GM12878 (cell line): ENCODE results near the gene CCR7. TPM values are rescaled to one million over a fixed set of nuclear protein-coding genes. Genes with fewer than 3 reads are reported as not detected.

ENCODE experiments used
- ATF2 ChIP-seq: IDR thresholded peaks from 2 replicates; pipeline ENCODE4 v1.6.1; 2012; ENCODE audit warnings: low read length, inconsistent platforms
- BCL11A ChIP-seq: IDR thresholded peaks from 2 replicates; pipeline ENCODE4 v1.6.1; 2011; ENCODE audit warnings: low read depth, low read length
- BRCA1 ChIP-seq: IDR thresholded peaks from 2 replicates; pipeline ENCODE4 v1.6.1; 2011; ENCODE audit warnings: low read depth, low read length, improper control_type of control experiment
- EED ChIP-seq: sonication (generic); IDR thresholded peaks from 2 replicates; pipeline ENCODE4 v1.6.1; 2016; ENCODE audit warnings: antibody characterized with exemption, low read depth
- GABPA ChIP-seq: IDR thresholded peaks from 2 replicates; pipeline ENCODE4 v1.6.1; 2014; ENCODE audit warnings: antibody characterized with exemption, low read depth, mild to moderate bottlenecking, inconsistent platforms
- IRF3 ChIP-seq: fragments of 450-650 bp; IDR thresholded peaks from 2 replicates; pipeline ENCODE4 v1.6.1; 2014; ENCODE audit warnings: mild to moderate bottlenecking
- IRF4 ChIP-seq: IDR thresholded peaks from 2 replicates; pipeline ENCODE4 v1.6.1; 2011; ENCODE audit warnings: low read depth, low read length
- KAT2A ChIP-seq: conservative IDR thresholded peaks from 2 replicates; pipeline ENCODE4 v1.6.1; 2011; ENCODE audit warnings: low read depth, low read length; ENCODE audit not compliant: control insufficient read depth
- KDM1A ChIP-seq: fragments of 200-600 bp; sonication (generic); IDR thresholded peaks from 2 replicates; pipeline ENCODE4 v1.6.1; 2016; ENCODE audit warnings: borderline replicate concordance
- MTA3 ChIP-seq: IDR thresholded peaks from 2 replicates; pipeline ENCODE4 v1.6.1; 2012; ENCODE audit warnings: low read length, inconsistent platforms, borderline replicate concordance
- MYC ChIP-seq: IDR thresholded peaks from 2 replicates; pipeline ENCODE4 v1.6.1; 2011; ENCODE audit warnings: mild to moderate bottlenecking, low read length, moderate library complexity, inconsistent platforms; ENCODE audit not compliant: insufficient read depth, insufficient replicate concordance, insufficient read length, severe bottlenecking
- NKRF ChIP-seq: fragments of 450-650 bp; conservative IDR thresholded peaks from 2 replicates; pipeline ENCODE4 v1.6.1; 2017; ENCODE audit warnings: mild to moderate bottlenecking, moderate library complexity
- RELA ChIP-seq: fragments of 450-650 bp; IDR thresholded peaks from 2 replicates; pipeline ENCODE4 v1.8.0; 2014; ENCODE audit warnings: borderline replicate concordance; ENCODE audit not compliant: partially characterized antibody
- SMAD1 ChIP-seq: fragments of 450-650 bp; IDR thresholded peaks from 2 replicates; pipeline ENCODE4 v1.6.1; 2018; ENCODE audit warnings: mild to moderate bottlenecking, low read depth; ENCODE audit not compliant: partially characterized antibody
- SP1 ChIP-seq: IDR thresholded peaks from one replicate; pipeline ENCODE4 v1.6.1; 2011; ENCODE audit warnings: low read depth, low read length
- TARDBP ChIP-seq: IDR thresholded peaks from 2 replicates; pipeline ENCODE4 v1.6.1; 2016; ENCODE audit warnings: borderline replicate concordance
- TCF3 ChIP-seq: IDR thresholded peaks from 2 replicates; pipeline ENCODE4 v1.6.1; 2012; ENCODE audit warnings: low read depth, mild to moderate bottlenecking, low read length, borderline replicate concordance; ENCODE audit not compliant: insufficient read depth
- polyA plus RNA-seq, 11 experiments: library from polyadenylated mRNA; depleted of rRNA in 4 of 11; unstranded in 6 of 11; stranded (reverse) in 5 of 11; fragments of >200 nt; fragmentation: Nextera tagmentation in 4 of 11; fragmentation: Illumina TruSeq in 1 of 11; extraction: Ambion mirVana in 4 of 11; extraction: Trizol in 1 of 11; gene quantifications; 1 replicate in 1 of 11; 2 replicates in 10 of 11; pipeline versions ENCODE4 v1.2.1 to v1.2.3, GENCODE V29; 2011 to 2016; ENCODE audit warnings: inconsistent platforms in 2 of 11, missing spikeins in 2 of 11, low read depth in 1 of 11
- total RNA-seq, 4 experiments: library from RNA; depleted of rRNA in 3 of 4; stranded (reverse); fragments of >200 nt in 3 of 4; fragmentation: Illumina TruSeq in 1 of 4; extraction: Trizol in 1 of 4; gene quantifications; 2 replicates each; pipeline versions ENCODE4 v1.2.1 to v1.2.3, GENCODE V29; 2013 to 2021
- TF ChIP-seq, protein P1 (sequence below): IDR thresholded peaks from 2 replicates; pipeline ENCODE4 v1.6.1; 2012; ENCODE audit warnings: low read depth, low read length, improper control_type of control experiment
- TF ChIP-seq, protein P2 (sequence below): fragments of 450-650 bp; IDR thresholded peaks from 2 replicates; pipeline ENCODE4 v1.6.1; 2018; ENCODE audit warnings: mild to moderate bottlenecking, low read depth, moderate library complexity; ENCODE audit not compliant: partially characterized antibody
- TF ChIP-seq, protein P3 (sequence below): fragments of 450-650 bp; IDR thresholded peaks from 2 replicates; pipeline ENCODE4 v1.6.1; 2017; ENCODE audit warnings: low read depth, mild to moderate bottlenecking, moderate library complexity

Gene CCR7
- total and polyA plus RNA-seq, 10 of the 15 experiments (the other 5 are each of a cell fraction or from before 2014, with no cell fraction given): 131 to 1,171 (median 260) TPM

- TF ChIP-seq, protein P1, sequence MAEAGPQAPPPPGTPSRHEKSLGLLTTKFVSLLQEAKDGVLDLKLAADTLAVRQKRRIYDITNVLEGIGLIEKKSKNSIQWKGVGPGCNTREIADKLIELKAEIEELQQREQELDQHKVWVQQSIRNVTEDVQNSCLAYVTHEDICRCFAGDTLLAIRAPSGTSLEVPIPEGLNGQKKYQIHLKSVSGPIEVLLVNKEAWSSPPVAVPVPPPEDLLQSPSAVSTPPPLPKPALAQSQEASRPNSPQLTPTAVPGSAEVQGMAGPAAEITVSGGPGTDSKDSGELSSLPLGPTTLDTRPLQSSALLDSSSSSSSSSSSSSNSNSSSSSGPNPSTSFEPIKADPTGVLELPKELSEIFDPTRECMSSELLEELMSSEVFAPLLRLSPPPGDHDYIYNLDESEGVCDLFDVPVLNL: no peak
- TF ChIP-seq SMAD1 (peak; percentile 17), KDM1A (no peak), SP1 (peak; percentile 31), NKRF (peak; percentile 44; the same call in 1 of the 2 replicates), GABPA (peak; percentile 25; the same call in 1 of the 2 replicates), MYC (no peak), KAT2A (no peak), RELA (no peak), TCF3 (peak; percentile 49; the same call in 1 of the 2 replicates), MTA3 (0 out of 2 replicates have a peak, but pooled peaks have one; percentile 20), BRCA1 (no peak), BCL11A (peak; percentile 89; the same call in 1 of the 2 replicates), IRF3 (no peak), IRF4 (peak; percentile 82; the same call in 1 of the 2 replicates), EED (peak; percentile 81), TARDBP (0 out of 2 replicates have a peak, but pooled peaks have one; percentile 10), ATF2 (peak; percentile 14; the same call in 1 of the 2 replicates)
- TF ChIP-seq, protein P2, sequence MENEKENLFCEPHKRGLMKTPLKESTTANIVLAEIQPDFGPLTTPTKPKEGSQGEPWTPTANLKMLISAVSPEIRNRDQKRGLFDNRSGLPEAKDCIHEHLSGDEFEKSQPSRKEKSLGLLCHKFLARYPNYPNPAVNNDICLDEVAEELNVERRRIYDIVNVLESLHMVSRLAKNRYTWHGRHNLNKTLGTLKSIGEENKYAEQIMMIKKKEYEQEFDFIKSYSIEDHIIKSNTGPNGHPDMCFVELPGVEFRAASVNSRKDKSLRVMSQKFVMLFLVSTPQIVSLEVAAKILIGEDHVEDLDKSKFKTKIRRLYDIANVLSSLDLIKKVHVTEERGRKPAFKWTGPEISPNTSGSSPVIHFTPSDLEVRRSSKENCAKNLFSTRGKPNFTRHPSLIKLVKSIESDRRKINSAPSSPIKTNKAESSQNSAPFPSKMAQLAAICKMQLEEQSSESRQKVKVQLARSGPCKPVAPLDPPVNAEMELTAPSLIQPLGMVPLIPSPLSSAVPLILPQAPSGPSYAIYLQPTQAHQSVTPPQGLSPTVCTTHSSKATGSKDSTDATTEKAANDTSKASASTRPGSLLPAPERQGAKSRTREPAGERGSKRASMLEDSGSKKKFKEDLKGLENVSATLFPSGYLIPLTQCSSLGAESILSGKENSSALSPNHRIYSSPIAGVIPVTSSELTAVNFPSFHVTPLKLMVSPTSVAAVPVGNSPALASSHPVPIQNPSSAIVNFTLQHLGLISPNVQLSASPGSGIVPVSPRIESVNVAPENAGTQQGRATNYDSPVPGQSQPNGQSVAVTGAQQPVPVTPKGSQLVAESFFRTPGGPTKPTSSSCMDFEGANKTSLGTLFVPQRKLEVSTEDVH: no peak
- TF ChIP-seq, protein P3, sequence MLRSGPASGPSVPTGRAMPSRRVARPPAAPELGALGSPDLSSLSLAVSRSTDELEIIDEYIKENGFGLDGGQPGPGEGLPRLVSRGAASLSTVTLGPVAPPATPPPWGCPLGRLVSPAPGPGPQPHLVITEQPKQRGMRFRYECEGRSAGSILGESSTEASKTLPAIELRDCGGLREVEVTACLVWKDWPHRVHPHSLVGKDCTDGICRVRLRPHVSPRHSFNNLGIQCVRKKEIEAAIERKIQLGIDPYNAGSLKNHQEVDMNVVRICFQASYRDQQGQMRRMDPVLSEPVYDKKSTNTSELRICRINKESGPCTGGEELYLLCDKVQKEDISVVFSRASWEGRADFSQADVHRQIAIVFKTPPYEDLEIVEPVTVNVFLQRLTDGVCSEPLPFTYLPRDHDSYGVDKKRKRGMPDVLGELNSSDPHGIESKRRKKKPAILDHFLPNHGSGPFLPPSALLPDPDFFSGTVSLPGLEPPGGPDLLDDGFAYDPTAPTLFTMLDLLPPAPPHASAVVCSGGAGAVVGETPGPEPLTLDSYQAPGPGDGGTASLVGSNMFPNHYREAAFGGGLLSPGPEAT: 0 out of 2 replicates have a peak, but pooled peaks have one; percentile 1
These were observed 3.9 kb downstream of the CCR7 start (continued) for GRCh38 chr17:40561294-40561870.
